Stimulated activated CD8-positive, alpha-beta memory T cell treated with anti-CD3 and anti-CD28 coated beads, Interleukin-4, amount 100 ng/mL, for 1 hour (primary cell): ENCODE results near the gene REV1.
"Not testable (repeated sequence)": the region's sequence is repeated elsewhere in the genome, so short reads cannot be mapped to it uniquely, and the experiment has no call there.

Experiments used
- DNase-seq, 2 donors: peaks; one replicate each; pipeline ENCODE4 v3.0.0-alpha.2; 2020; ENCODE audit warnings: low read depth in 2 of 2, low spot score in 1 of 2

REV1 gene

GRCh38 chr2:99489761-99490622 is at the start of gene REV1:
Gene REV1 (minus strand): TSS chr2:99490017. CDS start chr2:99464975, 25,042 bp downstream.
- peak; percentile 82 to 85 for DNase-seq

GRCh38 chr2:99537910-99538485 is 48.2 kb upstream of the REV1 start:
- DNase-seq, result no peak

- no peak for DNase-seq
Observed at GRCh38 chr2:99524056-99524455, 34.2 kb upstream of the REV1 start.

- no peak for DNase-seq
Observed at GRCh38 chr2:99522157-99522556, 32.3 kb upstream of the REV1 start.

- no peak for DNase-seq
Observed at GRCh38 chr2:99520813-99521212, 31.0 kb upstream of the REV1 start.

GRCh38 chr2:99520195-99520594 is 30.4 kb upstream of the REV1 start:
- DNase-seq, result no peak

GRCh38 chr2:99514357-99514756 is 24.5 kb upstream of the REV1 start:
- no peak for DNase-seq

- DNase-seq, result no peak
Observed at GRCh38 chr2:99512181-99512591, 22.4 kb upstream of the REV1 start.

- DNase-seq, result no peak
Observed at GRCh38 chr2:99509387-99509786, 19.6 kb upstream of the REV1 start.

GRCh38 chr2:99507937-99508818 is 18.4 kb upstream of the REV1 start:
- DNase-seq, result no peak

- DNase-seq, result no peak
Observed at GRCh38 chr2:99504844-99505584, 15.2 kb upstream of the REV1 start.

- DNase-seq, result not testable (repeated sequence)
Observed at GRCh38 chr2:99503662-99504416, 14.0 kb upstream of the REV1 start.

- DNase-seq, result no peak
Observed at GRCh38 chr2:99496021-99496420, 6.2 kb upstream of the REV1 start.

- no peak for DNase-seq
Observed at GRCh38 chr2:99495115-99495860, 5.5 kb upstream of the REV1 start.

- DNase-seq, result no peak
Observed at GRCh38 chr2:99492721-99493120, 2.9 kb upstream of the REV1 start.

GRCh38 chr2:99490623-99491461 is 1.0 kb upstream of the REV1 start:
- no peak for DNase-seq

- DNase-seq, result peak in 1 of 2 donors; percentile 20
Observed at GRCh38 chr2:99489063-99489760, 605 bp downstream of the REV1 start.

GRCh38 chr2:99488539-99489062 is 1.2 kb downstream of the REV1 start:
- DNase-seq, result no peak
